Neural progenitor cell (in vitro differentiated cells): ENCODE measurements around the gene MYO1E.

ENCODE experiments used
- EZH2 ChIP-seq: fragments of 200-600 bp; sonication (generic); IDR thresholded peaks from 2 replicates; pipeline ENCODE4 v1.6.1; 2017; ENCODE audit warnings: antibody characterized with exemption, mild to moderate bottlenecking, moderate library complexity
- EZH2phosphoT487 ChIP-seq: fragments of 200-600 bp; sonication (generic); IDR thresholded peaks from 2 replicates; pipeline ENCODE4 v1.6.1; 2017; ENCODE audit warnings: antibody characterized with exemption
- TF ChIP-seq, protein P1 (sequence below): fragments of 200-600 bp; sonication (generic); IDR thresholded peaks from 2 replicates; pipeline ENCODE4 v1.5.1; 2017; ENCODE audit warnings: antibody characterized with exemption, mild to moderate bottlenecking

DNA sequence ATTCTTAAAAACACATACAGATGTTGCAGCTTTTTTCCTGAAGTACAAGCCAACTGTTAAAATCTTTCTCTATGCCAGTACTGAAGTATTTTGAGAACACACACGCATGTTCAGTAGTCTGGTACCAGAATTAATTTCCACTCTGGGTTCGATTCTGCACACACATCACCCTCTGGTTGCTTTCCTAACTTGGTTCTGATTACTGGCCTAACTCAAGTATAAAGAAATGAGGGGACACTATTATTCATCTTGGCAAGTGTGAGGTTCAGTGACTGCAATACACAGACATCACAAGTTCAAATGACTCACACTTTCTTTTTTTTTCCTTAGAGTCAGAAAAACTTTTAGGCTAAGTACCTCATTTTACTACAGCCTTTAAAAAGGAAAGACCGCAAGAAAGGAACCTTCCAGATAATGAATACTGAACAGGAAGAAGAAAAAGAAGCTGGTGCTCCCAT is 203.4 kb downstream of the MYO1E start:
- TF ChIP-seq, protein P1, sequence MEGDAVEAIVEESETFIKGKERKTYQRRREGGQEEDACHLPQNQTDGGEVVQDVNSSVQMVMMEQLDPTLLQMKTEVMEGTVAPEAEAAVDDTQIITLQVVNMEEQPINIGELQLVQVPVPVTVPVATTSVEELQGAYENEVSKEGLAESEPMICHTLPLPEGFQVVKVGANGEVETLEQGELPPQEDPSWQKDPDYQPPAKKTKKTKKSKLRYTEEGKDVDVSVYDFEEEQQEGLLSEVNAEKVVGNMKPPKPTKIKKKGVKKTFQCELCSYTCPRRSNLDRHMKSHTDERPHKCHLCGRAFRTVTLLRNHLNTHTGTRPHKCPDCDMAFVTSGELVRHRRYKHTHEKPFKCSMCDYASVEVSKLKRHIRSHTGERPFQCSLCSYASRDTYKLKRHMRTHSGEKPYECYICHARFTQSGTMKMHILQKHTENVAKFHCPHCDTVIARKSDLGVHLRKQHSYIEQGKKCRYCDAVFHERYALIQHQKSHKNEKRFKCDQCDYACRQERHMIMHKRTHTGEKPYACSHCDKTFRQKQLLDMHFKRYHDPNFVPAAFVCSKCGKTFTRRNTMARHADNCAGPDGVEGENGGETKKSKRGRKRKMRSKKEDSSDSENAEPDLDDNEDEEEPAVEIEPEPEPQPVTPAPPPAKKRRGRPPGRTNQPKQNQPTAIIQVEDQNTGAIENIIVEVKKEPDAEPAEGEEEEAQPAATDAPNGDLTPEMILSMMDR: no peak
- TF ChIP-seq EZH2 (no peak), EZH2phosphoT487 (no peak)
